ENCODE measurements around the gene SALL4.

DNA sequence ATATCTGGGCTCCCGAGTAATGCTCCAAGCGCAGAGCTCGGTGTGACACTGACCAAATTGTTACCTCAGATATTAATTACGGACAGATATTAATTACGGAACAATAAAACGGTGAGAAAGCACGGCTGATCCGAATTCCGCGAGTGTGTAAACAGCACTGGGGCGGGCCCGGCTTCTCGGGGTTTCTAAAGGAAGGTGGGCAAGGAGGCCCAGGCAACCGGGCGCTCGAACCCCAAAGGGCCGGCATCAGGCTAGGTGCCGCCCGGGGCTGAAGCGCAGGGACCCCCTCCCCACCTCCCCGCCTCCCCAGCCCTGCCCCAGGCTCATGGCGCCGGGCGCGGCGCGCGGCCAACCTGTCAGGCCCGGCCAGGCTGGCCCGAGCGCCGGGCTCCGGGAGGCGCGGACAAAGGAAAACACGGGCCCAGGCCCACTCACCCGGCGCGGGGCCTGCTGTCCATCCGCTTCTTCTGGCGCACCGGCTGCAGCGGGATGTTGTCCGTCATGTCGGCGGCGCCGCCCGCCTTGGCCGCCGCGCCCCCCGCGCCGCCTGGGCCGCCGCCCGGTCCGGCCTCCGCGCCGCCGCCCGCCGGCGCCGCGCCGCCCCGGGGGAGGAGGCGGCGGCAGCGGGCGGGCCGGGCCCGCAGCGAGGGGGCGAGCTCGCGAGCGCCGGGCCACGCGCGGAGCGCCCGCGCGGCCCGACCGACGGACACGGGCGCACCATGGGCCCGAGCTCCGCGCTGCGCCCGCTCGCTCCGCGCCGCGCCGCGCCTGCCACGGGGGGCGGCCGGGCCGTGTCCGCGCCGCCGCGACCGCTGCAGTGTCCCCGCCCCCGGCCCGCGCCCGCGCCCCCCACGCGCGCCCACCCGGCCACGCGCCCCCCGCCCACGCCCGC, 34.2 kb downstream of the SALL4 start, which contains the start of gene ATP9A:
- TF ChIP-seq YY1 (IDR thresholded peaks at IDR 0.05; ENCODE audit: insufficient read depth, insufficient read length) (no peak), ZNF274 (IDR thresholded peaks at IDR 0.05; ENCODE audit: low read depth, low read length) (no peak), SUZ12 (IDR thresholded peaks at IDR 0.05; ENCODE audit: extremely low read depth, insufficient read depth, insufficient read length) (no peak)

Measured in NT2/D1 (cell line).